Measurements from ENCODE around the gene FLNB. TPM values are rescaled to one million over a fixed set of nuclear protein-coding genes. Genes with fewer than 3 reads are reported as not detected.
A peak's percentile ranks its signal among the peaks of the same experiment; 100 is the strongest.

Gene FLNB
- total and polyA plus RNA-seq, 2 of the 4 experiments (the other 2 are of a cell fraction) = 78.0 to 136 TPM

- H3K4me1 ChIP-seq (ENCODE audit: control insufficient read depth, insufficient read depth, low read length) = peaks cover 39% of the 10 kb centered on the region
- H4K20me1 ChIP-seq (ENCODE audit: insufficient read depth, low read length) = peaks cover 14% of the 10 kb centered on the region
- peak overlapping the region; percentile 88 for H3K4me2 ChIP-seq (ENCODE audit: low read depth, low read length)
- peak overlapping the region; percentile 83 for H2BK20ac ChIP-seq (ENCODE audit: low read depth, low read length)
- intact Hi-C loops (cut with micrococcal nuclease) (no loop called here), dilution Hi-C loops (cut with HindIII; ENCODE audit: low sequenced_read_pairs, unreplicated experiment) (no loop called here), in situ Hi-C loops (cut with MboI; ENCODE audit: low sequenced_read_pairs) (no loop called here)
- peak overlapping the region; percentile 23 to 92 for H4K8ac ChIP-seq (ENCODE audit: low read depth in 2 of 2, low read length in 2 of 2)
- H4K91ac ChIP-seq (ENCODE audit: insufficient read depth, low read depth, low read length) = peak overlapping the region; percentile 95
- peak overlapping the region; percentile 71 for H2AK9ac ChIP-seq (replicated peaks; ENCODE audit: low read depth, low read length, poor library complexity)
- peak overlapping the region; percentile 27 for H2AFZ ChIP-seq (replicated peaks; ENCODE audit: low read length, poor library complexity)
- peaks cover 23 to 78% of the 10 kb centered on the region in 2 experiments; a peak in 3 of 4 replicates for H3K79me1 ChIP-seq (ENCODE audit: low read depth in 1 of 2, low read length in 2 of 2)
- H3K18ac ChIP-seq (ENCODE audit: low read depth, low read length) = peak overlapping the region; percentile 77
- H2BK120ac ChIP-seq (ENCODE audit: low read depth, low read length) = peak overlapping the region; percentile 69
- DNase-seq = peak; percentile 99
- peak overlapping the region; percentile 33 for H3K56ac ChIP-seq (ENCODE audit: extremely low read depth, insufficient read depth, low read length)
- H3K27me3 ChIP-seq (ENCODE audit: control insufficient read depth, insufficient read depth, low read length) = no peaks in the 10 kb centered on the region
- peak overlapping the region; percentile 22 for H3K9ac ChIP-seq (ENCODE audit: low read depth, low read length)
- peak overlapping the region; percentile 19 for H3K23ac ChIP-seq (ENCODE audit: low read depth, low read length)
- H3K27ac ChIP-seq (ENCODE audit: insufficient read depth, low read length) = peak overlapping the region; percentile 87
- H2BK5ac ChIP-seq (ENCODE audit: low read depth, low read length, poor library complexity, severe bottlenecking) = peak overlapping the region; percentile 94
- H3K14ac ChIP-seq (replicated peaks; ENCODE audit: low read depth, low read length) = peak overlapping the region; percentile 23
- H4K5ac ChIP-seq (ENCODE audit: low read depth, low read length) = peak overlapping the region; percentile 68; the same call in 1 of the 2 replicates
- no peak overlapping the region for H3K4me3 ChIP-seq (ENCODE audit: insufficient read depth, low read depth, low read length)
- H3K4ac ChIP-seq (ENCODE audit: low read depth, low read length) = peak overlapping the region; percentile 79
- H2BK15ac ChIP-seq (ENCODE audit: low read depth, low read length) = peak overlapping the region; percentile 77; the same call in 2 of the 3 replicates
- peaks cover 1% of the 10 kb centered on the region; the same call in 1 of the 2 replicates for H3K36me3 ChIP-seq (ENCODE audit: control insufficient read depth, insufficient read depth, low read length)
- ChIA-PET POLR2A (ENCODE audit: unreplicated experiment) (no interaction called here), CTCF (interaction anchor here (0.6 to 1.6 kb wide), 4 partner anchors 11 to 115 kb away, joined by 3 read pairs; partner anchors contain the start of gene FLNB)
- peaks cover 29% of the 10 kb centered on the region for H3K9me1 ChIP-seq (ENCODE audit: insufficient read depth, low read length)
- ATAC-seq (ENCODE audit: low read depth) = peak; percentile 69
- H2AK5ac ChIP-seq (ENCODE audit: low read depth, low read length) = peak overlapping the region; percentile 89
- BruUV-seq (replicated peaks) = no TSS peak
- WGBS, 2 experiments (ENCODE audit: extremely low coverage in 2 of 2, insufficient read length in 1 of 2) = 0% methylated on average over 4 of the region's 8 CpGs; no CpG with 5 or more reads in 1 of the 2 experiments
- no peaks in the 10 kb centered on the region for H3K9me3 ChIP-seq (ENCODE audit: control insufficient read depth, insufficient read depth, low read length)
- TF ChIP-seq POLR2A (IDR thresholded peaks at IDR 0.05; ENCODE audit: low read depth, low read length) (peak; percentile 68), RFX5 (IDR thresholded peaks at IDR 0.05; ENCODE audit: low read depth, low read length) (no peak), NFE2L2 (IDR thresholded peaks at IDR 0.05; ENCODE audit: low read depth, low read length) (peak; percentile 82), FOS (IDR thresholded peaks at IDR 0.05; ENCODE audit: low read depth, low read length) (peak; percentile 99), MAFK (IDR thresholded peaks at IDR 0.05; ENCODE audit: low read depth, low read length) (peak; percentile 55; the same call in 1 of the 2 replicates), MXI1 (IDR thresholded peaks at IDR 0.05; ENCODE audit: borderline replicate concordance, low read depth, low read length) (no peak), RAD21 (IDR thresholded peaks at IDR 0.05; ENCODE audit: low read length) (peak; percentile 31), CHD1 (IDR thresholded peaks at IDR 0.05; ENCODE audit: low read depth, low read length) (no peak), RCOR1 (IDR thresholded peaks at IDR 0.05; ENCODE audit: insufficient replicate concordance, low read length) (peak; percentile 73), SMC3 (IDR thresholded peaks at IDR 0.05; ENCODE audit: low read depth, low read length) (peak; percentile 15; the same call in 1 of the 2 replicates), CTCF (conservative IDR thresholded peaks at IDR 0.05; ENCODE audit: low read depth, low read length) (no peak), ELK1 (IDR thresholded peaks at IDR 0.05; ENCODE audit: borderline replicate concordance, low read depth, low read length) (no peak), MAZ (IDR thresholded peaks at IDR 0.05; ENCODE audit: borderline replicate concordance, low read depth, low read length) (no peak), BHLHE40 (IDR thresholded peaks at IDR 0.05; ENCODE audit: low read depth, low read length) (peak; percentile 76; the same call in 1 of the 2 replicates)
Observed at GRCh38 chr3:58052373-58053273, 44.4 kb downstream of the FLNB start.
